Measurements from ENCODE around the gene BUB3.

The BUB3 gene

GRCh38 chr10:123180101-123181090 is 26.2 kb downstream of the BUB3 start:
- H3K36me3 ChIP-seq (ENCODE audit: control insufficient read depth, insufficient read depth, low read length): peaks cover 2% of the 10 kb centered on the region; the same call in 1 of the 2 replicates
- H3K4me1 ChIP-seq (ENCODE audit: control insufficient read depth, insufficient read depth, low read length): no peaks in the 10 kb centered on the region
- no peak overlapping the region for H3K27ac ChIP-seq (ENCODE audit: low read length)
- no peaks in the 10 kb centered on the region for H3K27me3 ChIP-seq (ENCODE audit: control insufficient read depth, insufficient read depth, low read length)
- no peak overlapping the region for H3K4me3 ChIP-seq (ENCODE audit: low read length)
- no peak for DNase-seq (ENCODE audit: low read depth, low spot score)
- H3K9me3 ChIP-seq (ENCODE audit: control insufficient read depth, insufficient read depth, low read length): no peaks in the 10 kb centered on the region
- no CpG with 5 or more reads among the region's 7 CpGs for WGBS (ENCODE audit: insufficient coverage, insufficient read length)

GRCh38 chr10:123183724-123184123 is 29.5 kb downstream of the BUB3 start:
- no peak for DNase-seq (ENCODE audit: low read depth, low spot score)
- H3K36me3 ChIP-seq (ENCODE audit: control insufficient read depth, insufficient read depth, low read length): no peaks in the 10 kb centered on the region
- no peaks in the 10 kb centered on the region for H3K27me3 ChIP-seq (ENCODE audit: control insufficient read depth, insufficient read depth, low read length)
- H3K27ac ChIP-seq (ENCODE audit: low read length): no peak overlapping the region
- H3K9me3 ChIP-seq (ENCODE audit: control insufficient read depth, insufficient read depth, low read length): no peaks in the 10 kb centered on the region
- no peaks in the 10 kb centered on the region for H3K4me1 ChIP-seq (ENCODE audit: control insufficient read depth, insufficient read depth, low read length)
- H3K4me3 ChIP-seq (ENCODE audit: low read length): no peak overlapping the region
- WGBS (ENCODE audit: insufficient coverage, insufficient read length): no CpG with 5 or more reads among the region's 2 CpGs

DNA sequence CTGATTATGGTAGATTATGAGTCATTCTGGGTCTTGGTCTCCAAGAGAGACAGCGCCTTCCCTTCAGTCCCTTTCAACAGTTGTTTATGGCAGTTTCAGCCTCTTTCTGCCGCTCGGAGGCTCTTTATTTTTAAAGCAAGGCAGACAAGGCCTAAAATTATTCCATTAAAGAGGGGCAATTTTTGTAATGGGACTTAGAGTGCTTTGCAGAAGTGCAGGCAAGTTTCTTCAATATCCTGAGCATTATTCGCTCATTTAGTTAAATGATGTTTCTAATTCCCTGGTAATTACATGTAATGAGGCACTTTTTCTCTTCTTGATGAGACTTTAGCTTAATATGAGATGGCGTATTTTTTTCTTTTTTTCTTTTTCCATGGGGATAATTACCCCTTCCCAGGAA is 33.6 kb downstream of the BUB3 start:
- no peak for DNase-seq (ENCODE audit: low read depth, low spot score)
- Histone ChIP-seq H3K27me3 (ENCODE audit: control insufficient read depth, insufficient read depth, low read length) (no peaks in the 10 kb centered on the region), H3K27ac (ENCODE audit: low read length) (no peak overlapping the region), H3K9me3 (ENCODE audit: control insufficient read depth, insufficient read depth, low read length) (no peaks in the 10 kb centered on the region), H3K36me3 (ENCODE audit: control insufficient read depth, insufficient read depth, low read length) (no peaks in the 10 kb centered on the region), H3K4me3 (ENCODE audit: low read length) (no peak overlapping the region), H3K4me1 (ENCODE audit: control insufficient read depth, insufficient read depth, low read length) (no peaks in the 10 kb centered on the region)
- no CpG with 5 or more reads among the region's 5 CpGs for WGBS (ENCODE audit: insufficient coverage, insufficient read length)

DNA sequence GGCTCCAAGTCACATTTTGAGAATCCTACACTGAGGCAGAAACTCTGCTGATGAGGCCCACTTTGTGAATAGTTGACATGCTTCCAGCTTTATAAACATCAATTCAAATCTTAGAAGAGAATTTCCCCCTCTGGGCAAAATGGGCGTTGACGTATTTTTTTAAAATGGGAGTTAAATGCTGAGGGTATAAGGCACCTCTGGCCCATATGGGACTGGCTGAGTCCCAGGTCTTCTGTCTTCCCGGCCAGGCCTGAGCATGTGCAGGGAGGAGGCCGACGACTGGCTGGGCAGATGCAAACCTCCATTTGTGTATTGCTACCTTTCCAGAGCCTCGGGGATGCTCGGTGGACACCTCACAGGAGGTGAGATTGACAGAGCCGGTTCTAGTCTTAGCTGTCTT is 37.7 kb downstream of the BUB3 start:
- DNase-seq (ENCODE audit: low read depth, low spot score): no peak
- Histone ChIP-seq H3K4me1 (ENCODE audit: control insufficient read depth, insufficient read depth, low read length) (0 out of 2 replicates have a peak, but pooled peaks cover 2% of the 10 kb centered on the region), H3K36me3 (ENCODE audit: control insufficient read depth, insufficient read depth, low read length) (no peaks in the 10 kb centered on the region), H3K27me3 (ENCODE audit: control insufficient read depth, insufficient read depth, low read length) (no peaks in the 10 kb centered on the region), H3K4me3 (ENCODE audit: low read length) (no peak overlapping the region), H3K27ac (ENCODE audit: low read length) (no peak overlapping the region), H3K9me3 (ENCODE audit: control insufficient read depth, insufficient read depth, low read length) (no peaks in the 10 kb centered on the region)
- no CpG with 5 or more reads among the region's 8 CpGs for WGBS (ENCODE audit: insufficient coverage, insufficient read length)

DNA sequence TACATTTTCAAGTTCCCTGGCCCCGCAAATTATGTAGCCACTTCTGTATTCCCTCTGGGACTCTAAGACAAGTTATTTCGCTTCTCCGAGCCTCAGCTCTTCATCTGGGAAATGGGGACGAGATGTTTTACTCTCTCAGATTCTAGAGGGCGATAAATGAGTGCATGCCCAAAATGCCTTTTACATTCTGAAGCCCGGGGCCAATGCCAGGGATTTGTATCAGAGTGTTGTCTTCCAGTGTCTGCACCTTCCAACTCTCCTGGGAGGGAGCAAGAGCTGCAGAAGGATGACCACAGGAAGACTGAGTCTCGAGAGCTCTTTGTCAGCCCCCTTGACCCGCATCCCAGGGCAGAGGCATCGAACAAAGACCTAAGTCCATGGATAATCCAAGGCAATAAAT is 39.9 kb downstream of the BUB3 start:
- no CpG with 5 or more reads among the region's 9 CpGs for WGBS (ENCODE audit: insufficient coverage, insufficient read length)
- no peaks in the 10 kb centered on the region for H3K9me3 ChIP-seq (ENCODE audit: control insufficient read depth, insufficient read depth, low read length)
- H3K27ac ChIP-seq (ENCODE audit: low read length): no peak overlapping the region
- no peak overlapping the region for H3K4me3 ChIP-seq (ENCODE audit: low read length)
- DNase-seq (ENCODE audit: low read depth, low spot score): no peak
- no peaks in the 10 kb centered on the region for H3K36me3 ChIP-seq (ENCODE audit: control insufficient read depth, insufficient read depth, low read length)
- 0 out of 2 replicates have a peak, but pooled peaks cover 2% of the 10 kb centered on the region for H3K4me1 ChIP-seq (ENCODE audit: control insufficient read depth, insufficient read depth, low read length)
- H3K27me3 ChIP-seq (ENCODE audit: control insufficient read depth, insufficient read depth, low read length): no peaks in the 10 kb centered on the region

DNA sequence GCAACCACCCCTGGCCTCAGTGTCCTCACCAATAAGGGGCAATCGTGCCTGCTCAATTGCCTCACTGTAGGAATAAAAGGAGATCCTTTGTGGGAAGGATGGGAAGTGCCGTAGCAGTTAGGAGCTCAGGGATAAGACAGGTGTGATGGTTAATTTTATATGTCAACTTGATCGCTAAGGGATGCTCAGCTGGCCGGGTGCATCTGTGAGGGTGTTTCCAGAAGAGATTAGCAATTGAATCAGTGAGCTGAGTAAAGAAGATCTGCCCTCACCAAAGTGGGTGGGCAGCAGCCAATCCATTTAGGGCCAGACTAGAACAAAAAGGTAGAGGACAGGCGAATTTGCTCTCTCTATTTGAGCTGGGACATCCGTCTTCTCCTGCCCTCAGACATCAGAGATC is 46.3 kb downstream of the BUB3 start:
- no peaks in the 10 kb centered on the region for H3K4me1 ChIP-seq (ENCODE audit: control insufficient read depth, insufficient read depth, low read length)
- no peak for DNase-seq (ENCODE audit: low read depth, low spot score)
- H3K36me3 ChIP-seq (ENCODE audit: control insufficient read depth, insufficient read depth, low read length): no peaks in the 10 kb centered on the region
- WGBS (ENCODE audit: insufficient coverage, insufficient read length): no CpG with 5 or more reads among the region's 6 CpGs
- H3K4me3 ChIP-seq (ENCODE audit: low read length): no peak overlapping the region
- no peaks in the 10 kb centered on the region for H3K27me3 ChIP-seq (ENCODE audit: control insufficient read depth, insufficient read depth, low read length)
- H3K9me3 ChIP-seq (ENCODE audit: control insufficient read depth, insufficient read depth, low read length): no peaks in the 10 kb centered on the region
- no peak overlapping the region for H3K27ac ChIP-seq (ENCODE audit: low read length)

DNA sequence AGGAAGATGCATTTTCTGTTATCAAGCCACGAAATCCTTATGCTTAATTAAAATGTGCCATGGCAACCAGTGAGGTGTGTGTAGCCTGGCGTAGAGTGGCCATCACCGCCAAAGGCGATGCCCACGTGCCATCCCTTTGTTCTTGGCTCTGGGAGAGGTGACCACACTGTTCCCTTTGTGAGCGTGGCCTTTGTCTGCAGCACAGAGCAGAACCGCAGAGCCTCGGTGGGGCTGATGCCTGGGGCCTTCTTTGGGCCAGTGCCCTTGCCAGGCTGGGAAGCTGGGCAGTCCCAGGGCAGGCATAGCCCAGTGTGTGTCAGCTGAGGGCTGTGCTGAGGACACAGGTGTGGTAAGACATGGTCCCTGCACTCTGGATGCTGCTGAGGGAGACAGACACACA is 48.3 kb downstream of the BUB3 start:
- no peaks in the 10 kb centered on the region for H3K4me1 ChIP-seq (ENCODE audit: control insufficient read depth, insufficient read depth, low read length)
- DNase-seq (ENCODE audit: low read depth, low spot score): no peak

DNA sequence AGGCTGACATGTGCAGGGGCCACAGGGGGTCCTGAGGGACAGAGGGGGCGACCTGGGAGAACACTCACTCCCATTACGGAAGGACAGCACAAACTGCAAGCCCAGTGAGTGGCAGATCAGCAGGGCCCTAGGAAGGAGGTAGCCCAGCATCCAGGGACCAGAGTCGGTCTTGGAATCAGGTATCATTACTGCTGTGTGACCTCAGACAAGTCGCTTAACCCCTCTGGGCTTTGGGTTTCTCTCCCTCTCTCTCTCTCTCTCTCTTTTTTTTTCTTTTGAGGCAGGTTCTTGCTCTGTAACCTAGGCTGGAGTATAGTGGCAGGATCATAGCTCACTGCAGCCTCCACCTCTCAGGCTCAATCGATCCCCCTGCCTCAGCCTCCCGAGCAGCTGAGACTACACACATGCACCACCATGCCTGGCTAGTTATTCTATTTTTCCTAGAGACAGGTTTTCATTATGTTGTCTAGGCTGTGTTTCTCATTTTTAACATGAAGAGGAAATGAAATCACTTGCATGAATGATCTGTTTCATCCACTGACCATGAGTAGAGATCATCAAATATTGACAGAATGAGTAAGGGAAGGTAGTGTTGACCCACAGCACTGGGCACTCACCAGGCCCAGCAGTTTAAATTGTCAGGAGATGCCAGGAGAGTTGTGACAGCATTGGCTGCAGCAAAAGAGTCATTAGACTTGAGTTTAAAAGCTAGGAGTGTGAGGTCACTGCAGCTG is 49.4 kb downstream of the BUB3 start:
- no peak for DNase-seq (ENCODE audit: low read depth, low spot score)
- no peak overlapping the region for H3K4me3 ChIP-seq (ENCODE audit: low read length)
- no peaks in the 10 kb centered on the region for H3K9me3 ChIP-seq (ENCODE audit: control insufficient read depth, insufficient read depth, low read length)
- no peaks in the 10 kb centered on the region for H3K27me3 ChIP-seq (ENCODE audit: control insufficient read depth, insufficient read depth, low read length)
- no peaks in the 10 kb centered on the region for H3K4me1 ChIP-seq (ENCODE audit: control insufficient read depth, insufficient read depth, low read length)
- no peak overlapping the region for H3K27ac ChIP-seq (ENCODE audit: low read length)
- H3K36me3 ChIP-seq (ENCODE audit: control insufficient read depth, insufficient read depth, low read length): no peaks in the 10 kb centered on the region
- WGBS (ENCODE audit: insufficient coverage, insufficient read length): no CpG with 5 or more reads among the region's 6 CpGs

More for the DNA sequence above, 48.3 kb downstream of the BUB3 start:
- Histone ChIP-seq H3K36me3 (ENCODE audit: control insufficient read depth, insufficient read depth, low read length) (no peaks in the 10 kb centered on the region), H3K27me3 (ENCODE audit: control insufficient read depth, insufficient read depth, low read length) (no peaks in the 10 kb centered on the region), H3K9me3 (ENCODE audit: control insufficient read depth, insufficient read depth, low read length) (no peaks in the 10 kb centered on the region), H3K27ac (ENCODE audit: low read length) (no peak overlapping the region), H3K4me3 (ENCODE audit: low read length) (no peak overlapping the region)
- no CpG with 5 or more reads among the region's 8 CpGs for WGBS (ENCODE audit: insufficient coverage, insufficient read length)

- no peaks in the 10 kb centered on the region for H3K36me3 ChIP-seq (ENCODE audit: control insufficient read depth, insufficient read depth, low read length)
- no peaks in the 10 kb centered on the region for H3K9me3 ChIP-seq (ENCODE audit: control insufficient read depth, insufficient read depth, low read length)
- H3K4me1 ChIP-seq (ENCODE audit: control insufficient read depth, insufficient read depth, low read length): no peaks in the 10 kb centered on the region
- no peaks in the 10 kb centered on the region for H3K27me3 ChIP-seq (ENCODE audit: control insufficient read depth, insufficient read depth, low read length)
- no peak for DNase-seq (ENCODE audit: low read depth, low spot score)
- WGBS (ENCODE audit: insufficient coverage, insufficient read length): no CpG with 5 or more reads among the region's 1 CpG
- H3K27ac ChIP-seq (ENCODE audit: low read length): no peak overlapping the region
- H3K4me3 ChIP-seq (ENCODE audit: low read length): no peak overlapping the region
These were observed 49.9 kb downstream of the BUB3 start for GRCh38 chr10:123204127-123204461.

DNA sequence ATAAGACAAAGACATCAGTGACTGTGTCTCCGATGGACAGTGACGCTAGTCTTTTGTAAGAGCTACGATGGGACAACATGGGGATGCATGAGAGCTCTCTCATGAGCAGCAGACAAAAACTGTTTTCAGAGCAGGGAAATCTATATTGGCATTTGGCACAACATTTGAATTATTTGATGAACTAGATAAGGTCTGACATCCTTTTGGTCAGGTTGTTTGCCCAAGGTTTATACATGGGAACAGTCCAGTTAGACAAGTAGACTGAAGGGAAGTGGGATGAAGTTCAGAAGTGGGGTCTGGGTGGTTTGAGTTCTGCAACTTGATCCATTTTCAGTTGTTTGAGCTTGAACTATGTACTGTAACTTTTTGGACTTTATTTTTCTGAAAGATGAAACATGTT is 50.8 kb downstream of the BUB3 start:
- H3K9me3 ChIP-seq (ENCODE audit: control insufficient read depth, insufficient read depth, low read length): no peaks in the 10 kb centered on the region
- H3K27ac ChIP-seq (ENCODE audit: low read length): no peak overlapping the region
- H3K4me3 ChIP-seq (ENCODE audit: low read length): no peak overlapping the region
- no CpG with 5 or more reads among the region's 3 CpGs for WGBS (ENCODE audit: insufficient coverage, insufficient read length)
- H3K4me1 ChIP-seq (ENCODE audit: control insufficient read depth, insufficient read depth, low read length): no peaks in the 10 kb centered on the region
- H3K36me3 ChIP-seq (ENCODE audit: control insufficient read depth, insufficient read depth, low read length): no peaks in the 10 kb centered on the region
- no peak for DNase-seq (ENCODE audit: low read depth, low spot score)
- H3K27me3 ChIP-seq (ENCODE audit: control insufficient read depth, insufficient read depth, low read length): no peaks in the 10 kb centered on the region
